ENCODE data around the gene ST7L. TPM values are rescaled to one million over a fixed set of nuclear protein-coding genes. Genes with fewer than 3 reads are reported as not detected.

Gene ST7L
- total RNA-seq, 4 donors from 2014 or later, result 16.5 to 37.1 (median 27.8) TPM

GRCh38 chr1:112581586-112582192 lies 37.3 kb downstream of the ST7L start:
- DNase-seq, result no peak
- no peak for TF ChIP-seq POLR2A (IDR thresholded peaks at IDR 0.05)
- TF ChIP-seq, protein P1, sequence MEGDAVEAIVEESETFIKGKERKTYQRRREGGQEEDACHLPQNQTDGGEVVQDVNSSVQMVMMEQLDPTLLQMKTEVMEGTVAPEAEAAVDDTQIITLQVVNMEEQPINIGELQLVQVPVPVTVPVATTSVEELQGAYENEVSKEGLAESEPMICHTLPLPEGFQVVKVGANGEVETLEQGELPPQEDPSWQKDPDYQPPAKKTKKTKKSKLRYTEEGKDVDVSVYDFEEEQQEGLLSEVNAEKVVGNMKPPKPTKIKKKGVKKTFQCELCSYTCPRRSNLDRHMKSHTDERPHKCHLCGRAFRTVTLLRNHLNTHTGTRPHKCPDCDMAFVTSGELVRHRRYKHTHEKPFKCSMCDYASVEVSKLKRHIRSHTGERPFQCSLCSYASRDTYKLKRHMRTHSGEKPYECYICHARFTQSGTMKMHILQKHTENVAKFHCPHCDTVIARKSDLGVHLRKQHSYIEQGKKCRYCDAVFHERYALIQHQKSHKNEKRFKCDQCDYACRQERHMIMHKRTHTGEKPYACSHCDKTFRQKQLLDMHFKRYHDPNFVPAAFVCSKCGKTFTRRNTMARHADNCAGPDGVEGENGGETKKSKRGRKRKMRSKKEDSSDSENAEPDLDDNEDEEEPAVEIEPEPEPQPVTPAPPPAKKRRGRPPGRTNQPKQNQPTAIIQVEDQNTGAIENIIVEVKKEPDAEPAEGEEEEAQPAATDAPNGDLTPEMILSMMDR (IDR thresholded peaks at IDR 0.05), result no peak
- H3K4me1 ChIP-seq, result no peaks in the 10 kb centered on the region
- no peak overlapping the region for H3K27ac ChIP-seq
- no peaks in the 10 kb centered on the region for H3K36me3 ChIP-seq
- intact Hi-C loops (cut with DNase I; ENCODE audit: low total_unique reads), result no loop called here
- no peaks in the 10 kb centered on the region for H3K9me3 ChIP-seq
- no peaks in the 10 kb centered on the region for H3K27me3 ChIP-seq
- no peak overlapping the region for H3K4me3 ChIP-seq

DNA sequence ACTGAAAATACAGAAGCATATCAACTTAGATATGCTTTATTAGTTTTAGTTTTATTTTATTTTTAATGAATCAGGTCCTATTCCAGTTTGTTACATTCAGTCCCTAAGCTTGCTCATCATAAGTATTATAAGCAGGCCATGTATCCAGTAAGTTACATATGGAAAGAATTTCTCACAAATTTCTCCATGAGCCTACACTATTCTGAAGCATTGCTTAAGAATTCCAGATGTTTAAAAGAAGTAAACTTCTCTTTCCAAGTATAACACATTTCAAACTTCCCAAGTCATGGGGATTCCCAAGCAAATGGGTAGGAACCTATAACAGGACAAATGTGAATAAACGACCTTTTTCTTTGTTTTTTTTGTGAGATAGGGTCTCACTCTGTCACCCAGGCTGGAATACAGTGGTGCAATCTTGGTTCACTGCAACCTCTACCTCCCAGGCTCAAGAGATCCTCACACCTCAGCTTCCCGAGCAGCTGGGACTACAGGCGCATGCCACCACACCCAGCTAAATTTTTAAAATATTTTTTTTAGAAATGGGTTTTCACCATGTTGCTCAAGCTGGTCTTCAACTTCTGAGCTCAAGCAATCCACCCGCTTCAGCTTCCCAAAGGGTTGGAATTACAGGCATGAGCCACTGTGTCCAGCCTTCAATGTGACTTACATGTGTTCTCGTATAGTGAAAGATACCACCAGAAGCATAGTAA lies 39.0 kb downstream of the ST7L start:
- no peaks in the 10 kb centered on the region for H3K36me3 ChIP-seq
- no peaks in the 10 kb centered on the region for H3K27me3 ChIP-seq
- intact Hi-C loops (cut with DNase I; ENCODE audit: low total_unique reads), result no loop called here
- TF ChIP-seq, protein P1 (IDR thresholded peaks at IDR 0.05), result no peak
- no peak for TF ChIP-seq POLR2A (IDR thresholded peaks at IDR 0.05)
- no peaks in the 10 kb centered on the region for H3K9me3 ChIP-seq
- no peak for DNase-seq
- H3K4me1 ChIP-seq, result no peaks in the 10 kb centered on the region
- no peak overlapping the region for H3K4me3 ChIP-seq
- H3K27ac ChIP-seq, result no peak overlapping the region

DNA sequence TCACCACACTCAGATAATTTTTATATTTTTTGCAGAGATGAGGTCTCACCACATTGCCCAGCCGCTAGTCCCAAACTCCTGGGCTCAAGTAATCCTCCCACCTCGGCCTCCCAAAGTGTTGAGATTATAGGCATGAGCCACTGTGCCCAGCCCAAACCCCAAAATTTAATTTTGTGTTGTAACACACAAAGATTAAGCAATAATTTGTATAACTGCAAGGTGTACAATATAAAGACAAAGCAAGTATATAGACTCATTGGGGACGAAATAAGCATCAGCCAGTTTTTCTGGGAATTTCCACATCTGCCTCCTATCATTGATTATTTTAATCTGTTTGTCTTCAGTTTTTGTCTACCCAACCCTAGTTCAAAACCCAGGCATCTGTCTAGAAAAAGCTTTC lies 42.7 kb downstream of the ST7L start:
- TF ChIP-seq, protein P1 (IDR thresholded peaks at IDR 0.05), result no peak
- TF ChIP-seq POLR2A (IDR thresholded peaks at IDR 0.05), result no peak
- Histone ChIP-seq H3K4me1 (no peaks in the 10 kb centered on the region), H3K36me3 (no peaks in the 10 kb centered on the region), H3K27ac (no peak overlapping the region), H3K4me3 (no peak overlapping the region), H3K9me3 (no peaks in the 10 kb centered on the region), H3K27me3 (no peaks in the 10 kb centered on the region)
- intact Hi-C loops (cut with DNase I; ENCODE audit: low total_unique reads), result no loop called here
- DNase-seq, result no peak

DNA sequence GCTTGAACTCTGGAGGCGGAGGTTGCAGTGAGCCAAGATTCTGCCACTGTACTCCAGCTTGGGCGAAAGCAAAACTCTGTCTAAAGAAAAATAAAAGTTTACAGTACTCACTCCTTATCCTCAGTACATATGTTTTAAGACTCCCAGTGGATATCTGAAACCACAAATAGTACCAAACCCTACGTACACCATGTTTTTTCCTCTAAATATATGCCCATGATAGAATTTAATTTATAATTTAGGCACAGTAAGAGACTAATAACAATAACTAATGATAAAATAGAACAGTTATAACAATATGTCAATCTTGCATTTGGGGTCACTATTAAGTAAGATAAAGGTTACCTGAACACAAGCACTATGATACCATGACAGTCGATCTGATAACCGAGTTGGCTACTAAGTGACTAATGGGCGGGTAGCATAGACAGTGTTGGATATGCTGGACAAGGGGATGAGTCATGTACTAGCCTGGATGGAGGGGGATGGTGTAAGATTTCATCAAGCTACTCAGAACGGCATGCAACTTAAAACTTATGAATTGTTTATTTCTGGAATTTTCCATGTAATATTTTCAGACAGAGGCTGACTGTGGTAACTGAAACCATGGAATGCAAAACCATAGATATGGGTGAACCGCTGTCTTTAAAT lies 43.7 kb downstream of the ST7L start:
- no peak overlapping the region for H3K27ac ChIP-seq
- intact Hi-C loops (cut with DNase I; ENCODE audit: low total_unique reads), result no loop called here
- H3K4me3 ChIP-seq, result no peak overlapping the region
- H3K4me1 ChIP-seq, result no peaks in the 10 kb centered on the region
- H3K9me3 ChIP-seq, result no peaks in the 10 kb centered on the region
- no peak for DNase-seq
- no peaks in the 10 kb centered on the region for H3K27me3 ChIP-seq
- TF ChIP-seq, protein P1 (IDR thresholded peaks at IDR 0.05), result no peak
- TF ChIP-seq POLR2A (IDR thresholded peaks at IDR 0.05), result no peak
- no peaks in the 10 kb centered on the region for H3K36me3 ChIP-seq

DNA sequence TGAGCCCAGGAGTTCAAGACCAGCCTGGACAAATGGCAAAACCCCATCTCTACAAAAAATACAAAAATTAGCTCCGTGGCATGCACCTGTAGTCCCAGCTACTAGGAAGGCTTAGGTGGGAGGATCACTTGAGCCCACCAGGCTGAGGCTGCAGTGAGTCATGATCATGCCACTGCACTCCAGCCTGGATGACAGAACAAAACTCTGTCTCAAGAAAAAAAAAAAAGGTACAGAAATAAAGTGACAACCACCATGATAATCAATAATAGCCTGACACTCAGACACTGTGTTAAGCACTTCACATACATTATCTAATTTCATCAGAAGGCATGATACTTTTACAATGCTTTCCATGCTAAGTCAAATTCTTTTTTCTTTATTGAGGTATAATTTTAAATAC lies 53.1 kb downstream of the ST7L start:
- H3K27me3 ChIP-seq, result no peaks in the 10 kb centered on the region
- TF ChIP-seq, protein P1 (IDR thresholded peaks at IDR 0.05), result no peak
- TF ChIP-seq POLR2A (IDR thresholded peaks at IDR 0.05), result no peak
- H3K4me3 ChIP-seq, result no peak overlapping the region
- no peaks in the 10 kb centered on the region for H3K36me3 ChIP-seq
- intact Hi-C loops (cut with DNase I; ENCODE audit: low total_unique reads), result no loop called here
- no peaks in the 10 kb centered on the region for H3K4me1 ChIP-seq
- no peaks in the 10 kb centered on the region for H3K9me3 ChIP-seq
- H3K27ac ChIP-seq, result no peak overlapping the region
- DNase-seq, result no peak

Data from uterus (tissue), 4 donors.